ENCODE data around the gene CNDP2.
A peak's percentile ranks its signal among the peaks of the same experiment; 100 is the strongest.
"Not testable (repeated sequence)": the region's sequence is repeated elsewhere in the genome, so short reads cannot be mapped to it uniquely, and the experiment has no call there.

Gene CNDP2

GRCh38 chr18:74473976-74474640 is 22.1 kb upstream of the CNDP2 start:
- no peak for DNase-seq

DNA sequence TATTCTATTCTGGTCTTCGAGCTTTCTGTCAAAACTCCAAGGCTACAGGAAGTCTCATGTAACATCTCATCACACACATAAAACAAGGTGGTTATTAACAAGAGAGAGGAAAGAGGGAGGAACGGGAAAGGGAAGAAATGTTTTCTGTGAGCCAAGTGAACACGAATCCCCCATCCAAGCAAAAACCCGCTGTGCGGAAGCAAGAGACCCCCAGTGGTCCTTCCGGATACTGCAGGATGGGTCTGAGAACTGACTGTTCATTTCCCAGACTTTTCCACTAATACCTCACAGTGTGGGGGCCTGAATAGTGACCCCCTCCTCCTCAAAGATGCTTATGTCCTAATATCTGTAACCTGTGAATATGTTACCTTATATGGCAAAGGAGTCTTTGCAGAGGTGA is 20.0 kb upstream of the CNDP2 start:
- peak in 1 of 2 experiments; percentile 27 for DNase-seq

DNA sequence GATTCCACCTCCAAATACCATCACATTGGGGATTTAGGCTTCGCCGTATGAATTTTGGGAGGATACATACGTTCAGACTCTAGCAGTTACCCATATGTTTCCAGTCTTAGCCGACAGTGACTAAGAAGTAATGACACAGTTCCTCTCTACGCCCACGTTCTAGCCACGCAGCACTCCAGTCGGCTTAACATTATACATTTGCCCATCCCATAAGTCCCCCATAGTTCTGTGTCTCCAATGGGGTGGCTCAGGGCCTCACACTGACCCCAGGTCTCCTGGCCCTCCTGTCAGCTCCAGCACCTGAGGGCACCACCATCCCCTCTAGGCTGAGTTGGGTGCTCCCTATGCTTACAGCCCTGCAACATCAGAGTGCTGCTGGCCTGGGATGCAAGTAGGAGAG is 18.4 kb upstream of the CNDP2 start:
- no peak for DNase-seq

DNA sequence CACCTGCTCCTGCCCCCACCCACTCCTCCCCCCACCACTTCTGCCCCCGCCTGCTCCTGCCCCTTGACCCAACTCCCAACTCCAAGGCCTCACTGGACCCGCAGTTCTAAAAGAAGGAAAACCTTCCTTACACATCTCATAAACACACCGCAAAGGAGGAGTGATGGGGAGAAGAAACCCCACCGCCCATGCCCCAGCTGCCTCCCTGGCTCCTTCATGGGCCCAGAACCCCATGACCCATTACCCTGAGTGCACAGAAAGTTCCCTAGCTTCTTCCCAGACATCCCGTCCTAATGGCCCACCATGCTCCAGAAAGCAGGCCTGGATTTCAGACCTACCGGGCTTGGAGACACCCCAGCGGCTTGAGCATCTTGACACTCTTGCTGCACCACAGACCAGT is 17.8 kb upstream of the CNDP2 start:
- DNase-seq, result no peak

DNA sequence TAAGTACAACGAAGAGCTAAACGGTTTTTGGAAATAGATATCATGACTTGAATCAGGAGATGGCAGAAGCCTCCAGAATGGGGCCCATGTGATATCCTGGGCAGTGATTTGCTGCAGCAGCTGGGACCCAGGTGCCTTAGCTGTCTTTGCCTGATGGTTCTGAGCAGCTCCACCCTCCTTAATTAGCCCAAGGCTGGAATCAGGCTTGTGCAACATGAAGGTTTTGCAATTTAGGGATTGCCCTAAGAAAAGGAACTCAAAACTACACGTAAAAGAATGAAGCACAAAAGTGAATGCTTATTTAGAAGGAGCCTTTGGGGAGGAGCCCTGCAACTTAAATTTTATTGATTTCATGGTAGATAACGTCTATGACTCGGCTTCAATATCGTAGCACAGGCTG is 17.3 kb upstream of the CNDP2 start:
- DNase-seq, result no peak

DNA sequence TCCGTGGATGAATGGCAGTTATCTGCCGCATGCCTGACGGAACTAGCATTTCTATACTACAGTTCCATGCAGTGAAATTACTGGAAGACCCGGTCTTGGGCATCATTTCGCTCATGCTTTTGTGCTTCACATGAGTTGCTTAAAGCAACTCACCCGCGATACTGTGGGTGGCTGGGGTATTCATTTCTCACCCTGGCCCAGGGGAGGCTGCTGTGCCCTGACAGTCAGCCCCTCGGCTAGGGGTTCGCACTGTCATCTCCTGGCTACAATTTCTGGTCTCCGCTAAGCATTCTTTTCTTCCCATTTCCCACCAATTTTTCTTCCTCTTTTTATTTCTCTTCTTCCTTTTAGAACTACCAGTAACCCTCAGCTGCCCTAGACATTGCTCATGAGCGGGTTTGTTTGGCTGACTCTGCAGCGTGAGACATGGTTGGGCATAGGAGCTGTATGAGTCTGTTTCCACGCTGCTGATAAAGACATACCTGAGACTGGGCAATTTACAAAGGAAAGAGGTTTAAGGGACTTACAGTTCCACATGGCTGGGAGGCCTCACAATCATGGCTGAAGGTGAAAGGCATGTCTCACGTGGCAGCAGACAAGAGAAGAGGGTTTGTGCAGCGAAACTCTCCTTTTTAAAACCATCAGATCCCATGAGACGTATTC is 16.5 kb upstream of the CNDP2 start:
- DNase-seq, result no peak

- no peak for DNase-seq
These were observed 16.0 kb upstream of the CNDP2 start for GRCh38 chr18:74480149-74480651.

DNA sequence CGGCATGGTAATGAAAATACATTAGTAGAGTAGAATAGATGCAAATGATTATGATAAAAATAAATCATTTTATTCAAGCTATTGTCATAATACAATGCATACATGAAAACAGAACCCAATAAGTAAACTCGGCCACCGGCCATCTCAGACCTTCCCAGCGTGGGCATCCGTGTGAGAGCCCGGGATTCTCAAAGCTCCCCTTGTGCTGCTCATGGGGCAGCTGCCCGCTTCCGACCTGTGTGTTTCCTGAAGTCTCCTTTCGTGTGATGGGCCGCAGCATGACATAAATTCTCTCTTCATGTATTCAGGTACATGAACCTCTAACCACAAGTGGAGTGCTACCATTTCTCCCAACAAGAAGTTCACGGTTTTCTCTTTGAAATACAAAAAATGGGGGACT is 13.5 kb upstream of the CNDP2 start:
- DNase-seq, result no peak

DNA sequence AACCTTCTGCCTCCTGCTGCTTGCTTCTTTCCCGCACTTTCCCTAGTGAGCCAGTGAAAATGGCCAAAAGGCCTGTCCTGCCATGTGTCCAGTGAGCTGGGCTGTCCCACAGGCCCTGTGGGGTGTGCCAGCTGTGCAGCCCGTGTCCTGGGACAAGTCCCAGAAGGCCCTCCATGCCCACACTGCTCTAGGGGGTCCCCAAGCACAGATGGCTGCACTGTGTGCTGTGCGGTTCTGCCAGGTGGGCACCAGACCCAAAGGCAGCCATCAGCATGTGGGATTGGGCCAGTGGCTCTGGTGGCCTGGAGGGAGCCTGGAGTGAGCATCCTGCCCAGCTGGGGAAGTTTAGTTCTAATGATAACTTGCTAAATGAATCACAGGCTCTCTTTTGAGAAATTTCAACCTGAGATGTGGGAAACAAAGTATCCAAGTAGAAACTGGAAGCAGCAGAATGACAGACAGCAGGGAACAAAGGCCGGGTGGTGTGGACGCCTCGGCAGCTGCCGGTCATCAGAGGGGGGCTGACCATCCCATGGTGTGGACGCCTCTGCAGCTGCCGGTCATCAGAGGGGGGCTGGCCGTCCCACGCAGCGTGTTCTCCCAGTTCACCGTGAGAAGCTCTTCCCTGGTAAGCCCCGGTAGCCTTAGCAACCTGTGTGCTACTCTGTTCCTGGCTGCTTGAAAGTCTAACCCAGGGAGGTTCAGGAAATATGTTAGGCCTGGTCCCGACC is 9.9 kb upstream of the CNDP2 start:
- DNase-seq, result no peak

- DNase-seq, result no peak
These were observed 7.8 kb upstream of the CNDP2 start for GRCh38 chr18:74488354-74488753.

DNA sequence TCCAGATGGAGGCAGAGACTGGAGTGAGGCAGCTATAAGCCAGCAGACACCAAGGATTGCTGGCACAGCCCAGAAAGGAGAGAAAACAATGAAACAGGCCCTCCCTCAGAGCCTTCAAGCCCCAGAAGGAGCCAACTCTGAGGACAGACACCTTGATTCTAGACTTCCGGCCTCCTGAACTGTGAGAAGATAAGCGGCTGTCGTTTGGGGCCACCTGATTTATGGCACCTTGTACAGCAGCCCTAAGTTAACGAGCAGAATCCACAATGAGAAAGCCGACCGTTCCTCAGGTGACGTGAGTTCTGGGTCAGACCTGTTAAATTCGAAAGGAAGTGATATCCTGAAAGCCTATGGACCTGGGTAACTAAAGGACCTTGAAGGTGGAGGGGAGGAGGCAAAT is 7.3 kb upstream of the CNDP2 start:
- DNase-seq, result no peak

DNA sequence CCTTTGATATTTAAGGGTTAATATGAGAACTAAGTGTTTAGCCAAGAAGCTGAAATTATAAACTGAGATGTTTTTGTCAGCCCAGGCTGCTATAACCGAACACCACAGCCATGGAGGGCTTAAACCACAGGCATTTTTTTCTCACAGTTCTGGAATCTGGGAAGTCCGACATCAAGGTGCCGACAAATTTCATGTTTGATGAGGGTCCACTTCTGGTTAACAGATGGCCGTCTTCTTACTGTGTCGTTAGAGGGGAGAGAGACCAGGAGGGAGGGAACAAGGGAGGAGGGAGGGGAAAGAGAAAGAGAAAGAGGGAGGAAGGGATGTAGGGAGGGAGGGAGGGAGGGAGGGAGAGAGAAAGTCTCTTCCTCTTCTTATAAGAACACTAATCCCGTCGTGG is 6.5 kb upstream of the CNDP2 start:
- no peak for DNase-seq

DNA sequence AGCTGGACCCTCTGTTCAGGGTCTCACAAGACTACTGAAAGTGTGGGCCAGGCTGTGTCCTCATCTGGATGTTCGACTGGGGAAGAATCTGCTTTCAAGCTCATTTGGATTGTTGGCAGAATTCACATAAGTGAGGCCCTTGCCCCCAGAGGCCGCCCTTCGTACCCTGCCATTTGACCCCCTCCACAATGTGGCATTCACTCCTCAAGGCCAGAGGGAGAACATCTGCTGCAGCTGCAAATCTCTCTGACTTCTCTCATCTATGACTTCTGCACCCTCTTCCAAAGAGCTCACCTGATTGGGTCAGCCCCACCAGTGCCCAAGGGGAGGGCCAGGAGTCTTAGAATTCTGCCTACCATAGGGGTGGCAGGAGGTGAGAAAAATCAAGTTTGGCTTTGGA is 3.9 kb upstream of the CNDP2 start:
- no peak for DNase-seq

GRCh38 chr18:74493689-74494088 is 2.5 kb upstream of the CNDP2 start:
- peak; percentile 49 to 58 for DNase-seq

DNA sequence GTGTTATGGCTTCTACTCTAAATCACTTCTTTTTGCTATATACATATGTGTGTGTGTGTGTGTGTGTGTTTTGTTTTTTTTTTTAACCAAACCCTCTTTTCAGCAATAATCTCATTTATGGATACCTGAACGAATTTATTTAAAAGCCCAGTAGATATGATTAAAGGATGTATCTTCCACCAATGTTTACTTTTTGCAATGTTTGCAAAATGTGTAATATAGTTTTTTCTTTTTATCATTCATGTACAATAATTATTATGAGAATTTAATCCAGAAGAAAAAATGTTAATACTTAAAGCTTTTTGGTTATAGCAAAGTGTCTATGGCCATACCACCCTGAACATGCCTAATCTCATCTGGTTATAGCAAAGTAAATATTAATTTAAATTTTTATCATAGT is 1.6 kb upstream of the CNDP2 start:
- no peak for DNase-seq

DNA sequence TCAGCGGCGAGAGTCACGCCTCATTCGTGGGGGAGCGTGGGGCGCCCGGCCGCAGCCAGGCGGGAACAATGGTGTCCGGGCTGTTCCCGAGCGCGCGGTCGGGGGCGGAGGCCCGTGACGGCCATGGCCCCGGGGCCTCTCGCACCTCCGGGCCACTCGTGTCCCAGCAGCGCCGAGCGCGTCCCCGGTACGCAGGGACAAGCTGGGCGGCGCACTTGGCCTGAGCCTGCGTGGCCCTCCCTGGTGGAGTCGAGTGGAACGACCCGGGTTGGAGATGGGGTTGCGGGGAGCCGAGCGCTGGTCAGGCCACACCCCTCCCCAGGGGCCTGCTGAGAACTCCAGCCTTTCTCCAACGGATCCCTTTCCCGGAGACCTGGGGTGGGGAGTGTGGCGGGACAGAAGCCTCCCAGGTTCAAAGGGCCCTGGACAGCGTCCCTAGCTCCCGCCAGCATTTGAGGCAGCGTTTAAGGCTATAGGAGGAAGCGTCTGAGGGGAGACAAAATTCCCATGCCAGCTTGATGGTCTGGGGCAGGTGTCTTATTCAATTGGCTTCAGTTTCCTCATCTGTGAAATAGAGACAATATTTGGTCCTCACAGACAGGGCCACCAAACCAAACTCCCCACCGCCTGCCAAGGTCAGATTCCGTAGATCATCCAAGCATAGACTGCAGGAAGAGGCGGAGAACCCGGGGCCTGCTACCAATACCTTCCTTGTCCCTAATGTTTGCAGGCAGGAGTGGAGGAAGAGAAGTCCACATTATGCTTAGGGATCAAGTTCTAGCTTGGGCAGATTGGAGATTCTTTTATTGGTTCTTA is 553 bp downstream of the CNDP2 start:
- peak in 1 of 2 experiments; percentile 33 for DNase-seq

DNA sequence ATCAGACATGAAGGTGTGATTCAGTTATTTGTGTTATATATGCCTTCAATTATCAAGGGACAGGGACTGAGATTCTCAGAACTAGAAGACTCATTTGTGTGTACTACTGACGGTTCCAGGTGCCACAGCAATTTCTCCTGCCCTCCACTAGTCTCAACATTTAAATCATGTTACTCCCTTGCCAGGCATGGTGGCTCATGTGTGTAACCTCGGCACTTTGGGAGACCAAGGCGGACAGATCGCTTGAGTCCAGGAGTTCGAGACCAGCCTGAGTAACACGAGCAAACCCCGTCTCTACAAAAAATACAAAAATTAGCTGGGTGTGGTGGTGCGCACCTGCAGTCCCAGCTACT is 1.1 kb downstream of the CNDP2 start:
- DNase-seq, result no peak

GRCh38 chr18:74497778-74498177 is 1.6 kb downstream of the CNDP2 start:
- no peak for DNase-seq

GRCh38 chr18:74498712-74499627 is 2.8 kb downstream of the CNDP2 start:
- peak; percentile 62 to 70 for DNase-seq

GRCh38 chr18:74499633-74500032 is 3.5 kb downstream of the CNDP2 start:
- peak; percentile 83 to 86 for DNase-seq

- DNase-seq, result no peak
These were observed 4.2 kb downstream of the CNDP2 start for GRCh38 chr18:74500372-74500771.

- not testable (repeated sequence) for DNase-seq
These were observed 4.6 kb downstream of the CNDP2 start for GRCh38 chr18:74500774-74501173.
